ENCODE data around the gene CACNG1.
"Not testable (repeated sequence)": the region's sequence is repeated elsewhere in the genome, so short reads cannot be mapped to it uniquely, and the experiment has no call there.

Gene CACNG1

GRCh38 chr17:67025216-67025792 is 19.1 kb upstream of the CACNG1 start:
- no peak for DNase-seq (ENCODE audit: low read depth)

- DNase-seq (ENCODE audit: low read depth): no peak
Observed at GRCh38 chr17:67026341-67026740, 18.0 kb upstream of the CACNG1 start.

- peak; percentile 22 for DNase-seq (ENCODE audit: low read depth)
Observed at GRCh38 chr17:67027031-67027628, 17.2 kb upstream of the CACNG1 start.

GRCh38 chr17:67030641-67031040 is 13.7 kb upstream of the CACNG1 start:
- DNase-seq (ENCODE audit: low read depth): no peak

DNA sequence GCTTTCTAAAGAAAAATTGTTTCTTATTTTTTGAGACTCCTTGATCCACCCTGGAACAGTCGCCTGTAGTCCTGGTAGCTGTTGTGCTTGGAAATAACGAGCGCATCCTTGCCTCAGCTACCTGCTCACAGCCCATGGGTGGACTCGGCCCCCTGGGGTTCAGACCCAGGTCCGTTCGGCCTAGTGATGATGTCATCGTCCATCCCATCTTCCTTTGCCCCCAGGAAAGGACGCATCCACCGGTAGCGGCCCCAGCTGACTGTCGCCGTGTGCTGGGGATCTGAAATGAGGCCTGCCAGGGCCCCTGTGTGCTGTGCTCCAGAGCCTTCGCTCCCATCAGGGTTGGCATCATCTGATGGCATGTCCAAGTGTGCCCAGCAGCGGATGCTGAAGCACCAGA is 12.0 kb upstream of the CACNG1 start:
- DNase-seq (ENCODE audit: low read depth): no peak

- DNase-seq (ENCODE audit: low read depth): no peak
Observed at GRCh38 chr17:67032985-67033384, 11.4 kb upstream of the CACNG1 start.

GRCh38 chr17:67033613-67034012 is 10.7 kb upstream of the CACNG1 start:
- DNase-seq (ENCODE audit: low read depth): no peak

DNA sequence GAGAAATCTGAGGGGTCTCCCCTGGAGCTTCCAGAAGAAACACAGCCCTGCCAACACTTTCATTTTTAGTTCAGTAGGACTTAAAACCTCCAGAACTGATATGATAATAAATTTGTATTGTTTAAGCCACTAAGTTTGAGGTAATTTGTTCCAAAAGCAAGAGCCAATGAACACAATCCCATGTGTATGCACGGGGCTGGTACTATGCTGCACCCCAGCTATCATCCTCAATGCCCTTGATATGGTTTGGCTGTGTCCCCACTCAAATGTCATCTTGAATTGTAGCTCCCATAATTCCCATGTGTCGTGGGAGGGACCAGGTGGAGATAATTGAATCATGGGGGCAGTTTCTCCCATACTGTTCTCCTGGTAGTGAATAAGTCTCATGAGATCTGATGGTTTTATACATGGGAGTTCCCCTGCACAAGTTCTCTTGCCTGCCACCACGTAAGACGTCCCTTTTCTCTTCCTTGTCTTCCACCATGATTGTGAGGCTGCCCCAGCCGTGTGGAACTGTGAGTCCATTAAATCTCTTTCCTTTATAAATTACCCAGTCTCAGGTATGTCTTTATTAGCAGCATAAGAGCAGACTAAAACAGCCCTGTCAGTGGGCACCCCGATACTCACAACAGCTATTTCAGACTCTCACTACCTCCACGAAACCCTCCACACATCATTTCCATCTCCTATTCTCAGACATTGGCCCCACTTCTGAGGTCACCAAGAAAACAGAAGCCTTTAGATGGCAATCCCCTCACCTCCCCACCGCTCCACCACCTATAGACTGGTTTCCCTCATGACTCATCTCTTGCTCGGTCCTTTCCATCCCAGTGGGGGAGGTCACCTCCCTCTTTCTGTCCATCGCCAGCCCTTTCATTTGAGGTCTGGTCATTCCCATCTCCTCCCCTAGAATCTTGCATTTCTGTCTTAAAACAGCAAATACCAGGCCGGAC is 8.9 kb upstream of the CACNG1 start:
- no peak for DNase-seq (ENCODE audit: low read depth)

DNA sequence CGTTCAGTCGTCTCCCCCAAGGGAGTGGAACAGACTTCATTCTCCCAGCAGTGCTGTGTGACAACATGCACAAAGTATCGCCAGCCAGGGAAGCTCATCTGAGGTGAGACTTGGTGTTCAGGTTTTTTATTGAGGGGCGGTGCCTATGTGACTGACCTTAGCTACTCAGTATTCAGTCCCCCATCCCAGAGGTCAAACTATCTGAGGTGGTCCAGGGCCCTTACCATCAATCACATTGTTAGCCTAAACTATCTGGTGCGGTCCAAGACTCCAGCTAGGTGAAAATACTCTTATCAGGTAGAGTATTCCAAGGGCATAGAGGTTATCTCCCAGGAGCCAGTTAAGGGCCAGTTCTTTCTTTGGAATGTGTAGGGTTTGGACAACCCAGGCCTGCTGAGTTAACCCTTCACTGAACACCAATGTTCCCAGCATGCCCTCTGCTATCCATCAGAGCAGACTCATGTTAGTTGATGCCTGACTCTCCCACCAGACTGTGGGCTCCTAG is 5.4 kb upstream of the CACNG1 start:
- no peak for DNase-seq (ENCODE audit: low read depth)

GRCh38 chr17:67040652-67041051 is 3.7 kb upstream of the CACNG1 start:
- DNase-seq (ENCODE audit: low read depth): no peak

DNA sequence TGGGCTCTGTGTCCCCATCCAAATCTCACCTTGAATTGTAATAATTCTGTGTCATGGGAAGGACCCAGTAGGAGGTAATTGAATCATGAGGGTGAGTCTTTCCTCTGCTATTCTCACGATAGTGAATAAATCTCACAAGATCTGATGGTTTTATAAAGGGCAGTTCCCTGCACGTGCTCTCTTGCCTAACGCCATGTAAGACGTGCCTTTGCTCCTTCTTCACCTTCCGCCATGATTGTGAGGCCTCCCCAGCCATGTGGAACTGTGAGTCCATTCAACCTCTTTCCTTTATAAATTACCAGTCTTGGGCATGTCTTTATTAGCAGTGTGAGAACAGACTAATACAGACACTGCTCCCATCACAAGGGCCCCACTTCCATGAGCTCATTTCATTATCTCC is 3.2 kb upstream of the CACNG1 start:
- DNase-seq (ENCODE audit: low read depth): not testable (repeated sequence)

GRCh38 chr17:67041531-67041930 is 2.8 kb upstream of the CACNG1 start:
- no peak for DNase-seq (ENCODE audit: low read depth)

GRCh38 chr17:67041941-67042899 is 2.1 kb upstream of the CACNG1 start:
- DNase-seq (ENCODE audit: low read depth): no peak

- no peak for DNase-seq (ENCODE audit: low read depth)
Observed at GRCh38 chr17:67043283-67043682, 1.1 kb upstream of the CACNG1 start.

DNA sequence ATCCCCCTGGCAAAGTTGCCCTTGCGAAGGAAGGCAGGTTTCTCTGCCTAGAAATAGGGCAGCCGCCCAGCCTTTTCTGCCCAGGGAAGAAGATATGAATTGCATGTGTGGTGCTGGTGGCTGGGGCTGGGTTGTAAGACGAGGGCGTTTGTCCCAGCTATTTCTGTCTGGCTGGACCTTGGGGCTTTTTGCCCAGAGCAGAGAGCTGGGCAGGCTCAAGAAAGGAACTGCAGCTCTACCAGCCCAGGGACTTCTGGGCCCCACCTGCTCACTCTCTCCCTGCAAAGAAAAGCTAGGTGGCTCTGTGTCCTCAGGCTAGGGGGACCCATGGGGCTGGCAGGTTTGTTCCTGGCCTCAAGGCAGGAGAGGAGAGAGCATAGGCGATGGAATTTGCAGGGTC is 586 bp downstream of the CACNG1 start:
- DNase-seq (ENCODE audit: low read depth): no peak

- DNase-seq (ENCODE audit: low read depth): no peak
Observed at GRCh38 chr17:67046398-67046797, 2.0 kb downstream of the CACNG1 start.

GRCh38 chr17:67047382-67047781 is 3.0 kb downstream of the CACNG1 start:
- no peak for DNase-seq (ENCODE audit: low read depth)

DNA sequence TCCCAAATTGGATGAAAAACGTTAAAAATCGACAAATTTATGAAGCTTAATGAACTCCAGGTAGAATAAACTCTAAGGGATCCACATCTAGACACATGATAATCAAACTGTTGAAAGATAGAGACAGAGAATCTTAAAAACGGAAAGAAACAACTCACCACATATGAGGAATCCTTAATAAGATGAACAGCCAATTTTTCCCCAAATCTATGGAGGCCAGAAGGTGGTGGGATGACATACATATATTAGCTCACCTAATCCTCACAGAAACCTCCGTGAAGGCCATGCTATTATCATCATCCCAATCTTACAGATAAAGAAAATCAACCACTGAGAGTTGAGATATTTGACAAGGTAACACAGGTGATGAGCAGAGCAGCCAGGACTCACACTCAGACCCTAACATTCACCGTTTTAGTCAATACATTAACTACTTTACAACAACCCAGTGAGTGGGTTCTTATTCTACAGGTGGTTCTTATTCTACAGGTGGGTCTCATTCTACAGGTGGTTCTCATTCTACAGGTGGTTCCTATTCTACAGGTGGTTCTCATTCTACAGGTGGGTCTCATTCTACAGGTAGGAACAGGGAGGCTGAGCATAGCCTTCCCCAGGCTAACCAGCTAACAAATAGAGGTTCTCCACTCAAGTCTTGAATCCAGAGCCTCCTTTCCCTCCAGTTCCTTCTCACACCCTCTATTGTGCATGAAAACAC is 4.8 kb downstream of the CACNG1 start:
- no peak for DNase-seq (ENCODE audit: low read depth)

DNA sequence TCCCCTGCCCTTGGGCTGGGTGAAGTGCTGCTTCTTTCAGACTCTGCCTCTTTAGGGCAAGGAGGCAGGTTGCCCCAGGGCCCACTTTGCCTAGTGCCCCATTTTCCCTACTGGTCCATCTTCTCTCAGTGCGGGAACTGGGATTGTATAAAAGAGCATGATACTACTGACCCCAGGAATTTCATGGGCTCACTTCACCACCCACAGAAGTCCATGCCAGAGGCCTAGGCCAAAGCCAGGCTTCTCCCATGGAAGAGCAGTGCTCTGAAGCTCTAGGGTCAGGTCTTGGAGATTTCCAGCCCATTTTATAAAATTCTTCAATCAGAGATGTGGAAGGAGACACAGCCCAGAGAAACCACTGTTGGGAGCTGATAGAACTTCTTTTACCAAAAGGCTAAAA is 5.7 kb downstream of the CACNG1 start:
- DNase-seq (ENCODE audit: low read depth): no peak

- no peak for DNase-seq (ENCODE audit: low read depth)
Observed at GRCh38 chr17:67050471-67051154, 6.3 kb downstream of the CACNG1 start.

GRCh38 chr17:67051155-67051538 is 6.8 kb downstream of the CACNG1 start:
- no peak for DNase-seq (ENCODE audit: low read depth)

Measured in ELR (cell line).